ENCODE measurements around the gene KCNG2. TPM values are rescaled to one million over a fixed set of nuclear protein-coding genes. Genes with fewer than 3 reads are reported as not detected.

KCNG2 gene
- total RNA-seq, 1 donor from 2014 or later = 0.51 TPM

- no peak for DNase-seq (ENCODE audit: low spot score)
Observed at GRCh38 chr18:79798346-79798998, 734 bp downstream of the KCNG2 start.

GRCh38 chr18:79798999-79799370 is 1.2 kb downstream of the KCNG2 start:
- no peak for DNase-seq (ENCODE audit: low spot score)

- DNase-seq (ENCODE audit: low spot score) = no peak
Observed at GRCh38 chr18:79799619-79800370, 2.1 kb downstream of the KCNG2 start.

DNA sequence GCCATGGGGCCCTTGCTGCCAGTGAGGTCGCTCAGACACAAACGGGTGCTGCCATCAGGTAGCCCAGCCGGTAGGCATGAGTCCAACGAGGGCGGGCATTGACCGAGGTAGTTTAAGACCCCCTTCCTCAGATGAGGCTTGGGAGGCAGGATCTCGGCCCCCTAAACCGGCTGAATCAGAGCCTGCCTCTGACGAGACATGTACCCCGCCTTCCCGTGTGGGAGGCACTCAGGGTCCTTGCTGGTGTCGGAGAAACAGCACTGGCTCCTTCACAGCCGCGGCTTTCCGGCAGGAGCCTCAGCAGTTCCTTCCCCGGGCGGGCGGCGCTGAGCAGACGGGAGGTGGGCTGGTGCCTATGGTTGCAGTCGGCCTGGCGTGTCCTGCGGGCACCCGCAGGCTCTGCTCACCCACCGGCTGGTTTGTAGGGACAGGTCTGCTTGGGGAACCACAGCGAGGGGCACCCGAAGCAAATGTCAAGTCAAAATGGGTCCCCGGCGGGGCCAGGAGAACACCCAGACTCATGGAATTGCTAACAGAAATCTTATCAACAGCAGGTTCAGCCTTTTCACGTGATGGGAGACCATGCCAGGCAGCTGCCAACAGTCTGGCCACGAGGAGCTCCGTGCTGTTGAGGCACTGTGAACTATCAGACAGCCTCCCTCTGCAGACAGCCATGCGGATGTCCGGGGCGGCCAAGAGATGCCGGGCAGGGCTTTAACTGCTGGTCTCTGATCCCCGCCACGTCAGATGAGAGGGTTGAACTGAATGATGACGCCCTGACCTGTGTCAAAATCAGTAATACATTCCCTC is 2.8 kb downstream of the KCNG2 start:
- DNase-seq (ENCODE audit: low spot score) = peak; percentile 86

- DNase-seq (ENCODE audit: low spot score) = peak; percentile 78
Observed at GRCh38 chr18:79801217-79801616, 3.5 kb downstream of the KCNG2 start.

DNA sequence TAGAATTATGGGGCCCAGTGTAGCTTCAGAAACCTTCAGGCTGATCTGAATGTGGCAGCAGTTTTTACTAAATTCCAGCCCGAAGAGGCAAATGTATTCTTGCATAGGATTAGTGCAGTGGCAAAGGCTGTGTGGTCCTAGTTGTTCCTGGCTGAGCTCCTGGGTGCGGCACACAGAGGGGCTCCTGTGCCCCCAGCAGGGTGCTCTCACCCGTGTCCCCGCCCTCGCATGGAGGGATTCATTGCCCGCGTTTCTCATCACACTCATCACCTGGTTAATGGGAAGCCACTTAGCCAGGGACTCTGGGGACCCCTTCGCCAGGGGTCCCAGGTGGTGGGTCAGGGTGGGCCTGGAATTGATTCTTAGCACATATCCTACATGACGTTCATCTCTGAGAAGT is 3.9 kb downstream of the KCNG2 start:
- peak; percentile 22 for DNase-seq (ENCODE audit: low spot score)

GRCh38 chr18:79802298-79802697 is 4.6 kb downstream of the KCNG2 start:
- DNase-seq (ENCODE audit: low spot score) = peak; percentile 88

DNA sequence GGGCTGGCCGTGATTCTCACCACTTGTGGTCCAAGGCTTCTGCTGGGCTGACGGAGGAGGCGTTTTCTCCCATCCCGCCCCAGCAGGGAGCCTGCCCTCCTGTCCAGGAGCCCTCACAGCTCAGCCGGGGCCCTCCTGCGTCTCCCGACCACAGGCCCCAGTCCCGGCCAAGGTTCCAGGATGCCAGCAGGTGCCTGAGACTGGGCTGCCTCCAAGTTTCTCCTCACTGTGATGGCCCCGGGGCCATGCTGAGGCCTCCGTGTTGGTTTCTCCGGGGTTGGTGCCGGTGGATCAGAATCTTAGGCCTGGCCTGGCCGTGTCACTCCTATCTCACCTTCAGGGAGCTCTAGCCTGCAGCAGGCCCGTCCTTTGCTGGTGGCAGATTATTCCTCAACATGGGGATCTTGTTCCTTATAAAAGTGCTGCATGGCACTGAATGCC is 5.9 kb downstream of the KCNG2 start:
- peak; percentile 88 for DNase-seq (ENCODE audit: low spot score)

DNA sequence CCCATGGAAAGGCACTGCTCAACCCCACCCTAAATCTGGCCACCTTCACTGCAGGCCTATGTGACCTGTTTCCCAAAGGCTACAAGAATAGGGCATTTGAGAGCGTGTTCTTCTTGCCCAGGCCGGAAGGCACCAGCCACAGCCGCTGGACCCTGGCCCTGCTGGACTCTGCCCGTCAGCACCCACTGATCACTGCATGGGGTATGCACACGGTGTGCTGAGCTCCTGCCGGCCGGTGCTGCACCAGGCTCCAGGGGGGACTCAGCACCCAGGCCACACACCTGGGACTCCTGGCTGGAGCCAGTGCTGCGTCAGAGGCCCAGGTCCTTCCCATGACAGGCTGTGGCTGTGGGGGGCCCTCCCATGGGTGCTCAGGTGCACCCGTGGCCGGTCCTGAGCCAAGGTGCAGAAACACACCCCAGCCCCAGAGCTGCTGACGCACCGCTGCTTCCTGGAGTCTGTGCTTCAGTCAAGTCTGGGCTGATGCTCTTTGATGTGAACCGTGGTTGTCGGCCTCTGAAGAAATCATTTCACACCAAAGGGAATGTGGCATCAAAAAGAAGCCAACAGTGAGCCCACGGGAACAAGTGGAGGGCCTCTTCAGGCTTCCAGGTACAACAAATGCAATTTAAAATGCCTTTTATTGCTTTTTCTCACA is 6.5 kb downstream of the KCNG2 start:
- peak; percentile 78 for DNase-seq (ENCODE audit: low spot score)

- DNase-seq (ENCODE audit: low spot score) = peak; percentile 68
Observed at GRCh38 chr18:79805211-79805887, 7.6 kb downstream of the KCNG2 start.

DNA sequence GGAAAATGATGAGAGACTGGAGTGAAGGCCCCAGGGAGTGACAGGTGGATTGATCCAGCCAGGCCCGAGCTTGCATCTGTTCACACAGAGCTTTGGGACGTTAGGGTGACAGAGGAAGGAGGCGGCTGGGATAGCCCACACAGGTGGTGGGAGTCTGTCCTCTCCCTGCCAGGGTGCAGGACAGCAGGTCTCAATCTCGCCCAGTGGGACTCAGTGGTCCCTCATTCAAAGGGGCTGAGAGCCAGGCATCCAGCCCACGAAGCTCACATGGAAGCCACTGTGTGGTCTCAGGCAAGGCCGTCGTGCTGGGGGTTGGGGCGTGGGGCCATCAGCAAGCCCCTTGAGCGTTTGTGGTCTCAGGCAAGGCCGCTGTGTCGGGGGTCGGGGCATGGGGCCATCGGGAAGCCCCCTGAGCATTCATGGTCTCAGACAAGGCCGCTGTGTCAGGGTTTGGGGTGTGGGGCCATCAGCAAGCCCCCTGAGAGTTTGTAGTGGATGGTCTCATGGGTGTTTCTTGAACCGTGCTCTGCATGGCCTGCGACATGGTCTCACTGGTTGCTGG is 8.3 kb downstream of the KCNG2 start:
- DNase-seq (ENCODE audit: low spot score) = peak; percentile 81

GRCh38 chr18:79806976-79807841 is 9.5 kb downstream of the KCNG2 start:
- DNase-seq (ENCODE audit: low spot score) = peak; percentile 81

DNA sequence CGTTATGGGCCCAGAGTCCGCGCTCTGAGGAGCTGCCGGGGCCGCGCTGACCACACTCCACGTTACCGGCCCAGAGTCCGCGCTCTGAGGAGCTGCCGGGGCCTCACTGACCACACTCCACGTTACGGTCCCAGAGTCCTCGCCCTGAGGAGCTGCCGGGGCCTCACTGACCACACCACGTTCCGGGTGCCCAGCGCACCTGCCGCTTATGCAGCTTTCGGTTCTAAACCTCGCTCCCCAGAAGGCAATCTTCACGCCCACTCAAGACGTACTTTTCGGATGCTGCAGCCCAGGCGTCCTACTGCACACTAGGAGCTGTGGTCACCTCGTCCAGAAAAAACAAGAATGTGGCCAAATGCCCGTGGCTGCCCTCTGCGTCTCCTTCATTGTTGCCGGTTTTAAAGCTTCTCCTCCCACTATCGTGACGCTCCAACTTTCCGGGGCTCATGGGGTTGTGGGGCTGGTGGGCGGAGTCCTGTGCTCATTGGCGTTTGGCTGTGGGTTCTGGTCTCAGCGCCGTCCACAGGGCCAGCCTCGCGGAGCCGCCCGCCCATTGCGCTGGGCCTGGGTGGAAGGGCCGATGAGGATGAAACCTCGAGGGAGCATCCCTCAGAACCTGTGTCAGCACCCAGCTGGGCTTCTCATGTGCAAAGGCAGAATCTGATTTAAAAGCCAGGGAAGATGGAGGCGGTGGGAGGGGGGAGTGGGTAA is 11.9 kb downstream of the KCNG2 start:
- DNase-seq (ENCODE audit: low spot score) = peak; percentile 68

GRCh38 chr18:79812052-79812451 is 14.3 kb downstream of the KCNG2 start:
- DNase-seq (ENCODE audit: low spot score) = no peak

- DNase-seq (ENCODE audit: low spot score) = no peak
Observed at GRCh38 chr18:79814373-79814772, 16.6 kb downstream of the KCNG2 start.

DNA sequence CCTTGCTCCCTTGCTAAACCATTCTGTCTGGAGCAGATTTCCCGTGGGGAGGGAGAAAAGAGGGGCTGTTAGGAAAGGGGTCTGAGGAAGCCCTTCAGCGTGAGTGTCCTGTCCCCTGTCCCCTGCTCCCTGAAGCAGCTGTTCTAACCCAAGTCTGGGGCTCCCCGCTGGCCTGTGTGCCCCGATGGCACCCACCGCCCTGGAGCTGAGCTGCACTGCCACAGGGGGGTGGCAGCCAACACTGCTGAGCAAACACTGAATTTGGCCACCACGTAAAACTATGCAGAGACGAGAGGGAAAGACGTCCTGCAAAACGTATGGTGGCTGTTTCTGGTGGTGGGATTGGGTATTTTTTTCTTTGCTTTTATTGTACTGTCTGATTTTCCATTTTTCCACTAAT is 17.9 kb downstream of the KCNG2 start:
- DNase-seq (ENCODE audit: low spot score) = peak; percentile 53

DNA sequence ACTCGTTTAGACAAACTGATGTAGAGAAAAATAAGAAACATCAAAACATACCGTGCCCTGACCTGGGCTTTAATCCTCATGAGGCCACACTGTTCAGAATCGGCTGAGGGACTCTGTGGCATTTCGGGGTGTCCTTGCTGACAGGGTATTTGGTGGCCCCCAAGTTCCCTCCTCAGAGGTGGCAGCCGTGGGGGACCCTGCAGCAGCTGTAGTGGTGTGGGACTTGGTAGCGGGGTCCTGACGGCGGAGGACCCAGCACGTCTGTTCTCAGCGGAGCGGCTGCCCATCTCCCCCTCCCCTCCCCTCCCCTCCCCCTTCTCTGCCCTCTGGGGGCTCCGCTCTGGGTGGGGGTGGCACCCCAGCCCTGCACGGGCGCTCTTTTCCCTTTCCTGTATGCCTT is 18.4 kb downstream of the KCNG2 start:
- peak; percentile 55 for DNase-seq (ENCODE audit: low spot score)

- DNase-seq (ENCODE audit: low spot score) = peak; percentile 65
Observed at GRCh38 chr18:79816981-79817606, 19.4 kb downstream of the KCNG2 start.

Data from mesenteric fat pad (tissue), 1 donor.